Activated naive CD8-positive, alpha-beta T cell treated with anti-CD3 and anti-CD28 coated beads, Interleukin-2, amount 50 U/mL, for 16 hours (primary cell): Measurements from ENCODE around the gene HIF1A.
"Not testable (repeated sequence)": the region's sequence is repeated elsewhere in the genome, so short reads cannot be mapped to it uniquely, and the experiment has no call there.

Source experiments
- DNase-seq: peaks from one replicate; pipeline ENCODE4 v3.0.0-alpha.2; 2020; ENCODE audit warnings: low read depth, low spot score

HIF1A gene

GRCh38 chr14:61707774-61708173 is 12.5 kb downstream of the HIF1A start:
- DNase-seq: not testable (repeated sequence)

GRCh38 chr14:61708693-61709092 is 13.4 kb downstream of the HIF1A start:
- DNase-seq: not testable (repeated sequence)

GRCh38 chr14:61710853-61711817 is 15.8 kb downstream of the HIF1A start:
- no peak for DNase-seq

GRCh38 chr14:61712137-61712536 is 16.8 kb downstream of the HIF1A start:
- no peak for DNase-seq

- DNase-seq: no peak
Observed at GRCh38 chr14:61713724-61714437, 18.6 kb downstream of the HIF1A start.

GRCh38 chr14:61716956-61717355 is 21.6 kb downstream of the HIF1A start:
- DNase-seq: no peak

GRCh38 chr14:61718039-61718438 is 22.7 kb downstream of the HIF1A start:
- DNase-seq: no peak

GRCh38 chr14:61719344-61720293 is 24.3 kb downstream of the HIF1A start:
- no peak for DNase-seq

GRCh38 chr14:61720294-61720661 is 25.0 kb downstream of the HIF1A start:
- no peak for DNase-seq

GRCh38 chr14:61720741-61721140 is 25.4 kb downstream of the HIF1A start:
- DNase-seq: no peak

- no peak for DNase-seq
Observed at GRCh38 chr14:61724133-61724532, 28.8 kb downstream of the HIF1A start.

GRCh38 chr14:61726778-61727658 is 31.7 kb downstream of the HIF1A start:
- no peak for DNase-seq

GRCh38 chr14:61730756-61731373 is 35.6 kb downstream of the HIF1A start:
- no peak for DNase-seq

- no peak for DNase-seq
Observed at GRCh38 chr14:61733972-61734371, 38.7 kb downstream of the HIF1A start.

- no peak for DNase-seq
Observed at GRCh38 chr14:61736751-61737150, 41.4 kb downstream of the HIF1A start.

- DNase-seq: no peak
Observed at GRCh38 chr14:61737915-61738314, 42.6 kb downstream of the HIF1A start.

- no peak for DNase-seq
Observed at GRCh38 chr14:61739133-61739532, 43.8 kb downstream of the HIF1A start.

- no peak for DNase-seq
Observed at GRCh38 chr14:61742371-61742770, 47.1 kb downstream of the HIF1A start.

- no peak for DNase-seq
Observed at GRCh38 chr14:61744238-61744637, 48.9 kb downstream of the HIF1A start.

- not testable (repeated sequence) for DNase-seq
Observed at GRCh38 chr14:61746346-61746745, 51.0 kb downstream of the HIF1A start.
